Activated T-helper 17 cell treated with anti-CD3 and anti-CD28 coated beads, Interleukin-2, amount 50 U/mL, for 72 hours (primary cell): ENCODE data around the gene HOXA4. TPM values are rescaled to one million over a fixed set of nuclear protein-coding genes. Genes with fewer than 3 reads are reported as not detected.

Source experiments
- ATAC-seq: fragments of 150-1000 bp; cut with Tn5 transposase; replicated peaks from 2 replicates; pipeline ENCODE4 v1.10.0; 2021; ENCODE audit warnings: mild to moderate bottlenecking, moderate library complexity
- H3K27ac Mint-ChIP-seq: one replicate; pipeline ENCODE4 v1.8.0; 2022; ENCODE audit warnings: mixed read lengths
- H3K27me3 Mint-ChIP-seq: one replicate; pipeline ENCODE4 v1.8.0; 2022; ENCODE audit warnings: mixed read lengths
- H3K36me3 Mint-ChIP-seq: one replicate; pipeline ENCODE4 v1.8.0; 2022; ENCODE audit warnings: low read depth, mild to moderate bottlenecking, mixed read lengths
- H3K4me1 Mint-ChIP-seq: one replicate; pipeline ENCODE4 v1.8.0; 2022; ENCODE audit warnings: mixed read lengths
- H3K4me3 Mint-ChIP-seq: one replicate; pipeline ENCODE4 v1.8.0; 2022; ENCODE audit warnings: mild to moderate bottlenecking, mixed read lengths
- H3K9me3 Mint-ChIP-seq: one replicate; pipeline ENCODE4 v1.8.0; 2022; ENCODE audit warnings: mixed read lengths
- total RNA-seq, 2 donors: library from RNA; stranded (reverse); gene quantifications; one replicate each; pipeline ENCODE4 v1.2.3, GENCODE V29; 2022

Gene HOXA4
- total RNA-seq, 2 donors from 2014 or later = 0.26 TPM; not detected in 1

DNA sequence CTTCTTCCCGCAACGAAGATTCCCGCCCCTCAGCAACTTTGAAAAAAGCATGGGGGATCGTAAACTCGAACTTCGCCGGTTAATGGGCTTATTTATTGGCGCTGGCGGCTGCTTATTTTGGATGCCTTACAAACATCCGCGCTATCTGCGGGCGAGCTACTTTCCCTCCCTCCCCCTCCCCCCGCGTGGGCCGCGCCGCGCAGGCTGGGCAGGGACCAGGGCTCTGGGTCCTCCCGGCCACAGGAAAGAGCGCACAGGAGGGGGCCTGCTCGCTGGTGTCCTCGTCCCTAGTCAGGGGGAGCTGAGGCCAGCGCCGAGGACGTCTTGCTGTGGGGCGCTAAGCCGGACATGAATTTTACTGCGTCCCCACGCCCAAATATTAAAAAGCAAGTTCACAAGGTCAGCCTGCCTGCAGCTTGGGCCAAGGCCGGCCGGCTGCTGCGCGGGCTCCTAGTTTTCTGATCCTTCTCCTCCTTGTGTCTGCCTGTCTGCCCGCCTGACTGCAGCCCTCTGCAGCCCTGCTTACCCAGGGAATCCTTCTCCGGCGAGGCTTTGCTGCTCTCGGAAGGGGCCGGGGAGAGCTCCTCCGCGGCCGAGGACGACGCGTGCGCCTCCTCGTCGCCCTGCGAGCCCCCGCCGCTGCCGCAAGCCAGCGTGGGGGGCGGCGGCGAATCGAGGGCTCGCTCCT is 42.4 kb upstream of the HOXA4 start:
- Mint-ChIP-seq H3K27ac (no peak overlapping the region), H3K9me3 (no peaks in the 10 kb centered on the region), H3K4me3 (peak overlapping the region; percentile 51), H3K36me3 (peaks cover 16% of the 10 kb centered on the region), H3K27me3 (peaks cover 50% of the 10 kb centered on the region), H3K4me1 (peaks cover 14% of the 10 kb centered on the region)
- peak; percentile 26 for ATAC-seq

DNA sequence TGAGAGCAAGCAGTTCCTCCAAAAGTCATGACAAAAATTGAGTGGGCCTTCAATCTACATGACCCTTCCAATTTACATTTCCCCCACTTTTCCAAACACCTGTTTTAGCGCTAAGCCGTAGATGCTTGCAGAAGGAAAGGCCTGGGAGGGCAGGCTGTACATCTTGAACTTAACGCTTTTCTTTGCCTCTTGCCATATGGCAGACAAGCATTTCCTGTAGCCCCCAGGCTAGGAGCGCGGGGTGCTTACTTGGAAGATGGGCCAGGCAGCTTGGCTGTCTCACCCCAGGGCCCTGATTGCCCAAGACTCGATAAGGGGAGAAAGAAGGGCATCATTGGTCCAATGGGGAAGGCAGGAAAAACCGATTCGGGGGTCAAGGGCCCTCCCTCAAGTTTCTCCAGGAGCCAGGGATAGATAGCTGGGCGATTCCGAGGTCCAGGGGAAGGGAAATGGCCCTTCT is 41.8 kb upstream of the HOXA4 start:
- H3K36me3 Mint-ChIP-seq = peaks cover 16% of the 10 kb centered on the region
- ATAC-seq = no peak
- peak overlapping the region; percentile 51 for H3K4me3 Mint-ChIP-seq
- H3K27ac Mint-ChIP-seq = peak overlapping the region; percentile 46
- peaks cover 14% of the 10 kb centered on the region for H3K4me1 Mint-ChIP-seq
- peaks cover 50% of the 10 kb centered on the region for H3K27me3 Mint-ChIP-seq
- no peaks in the 10 kb centered on the region for H3K9me3 Mint-ChIP-seq

GRCh38 chr7:27171637-27172314 is 41.2 kb upstream of the HOXA4 start:
- ATAC-seq = no peak
- peak overlapping the region; percentile 51 for H3K4me3 Mint-ChIP-seq
- H3K4me1 Mint-ChIP-seq = peaks cover 14% of the 10 kb centered on the region
- peaks cover 16% of the 10 kb centered on the region for H3K36me3 Mint-ChIP-seq
- no peaks in the 10 kb centered on the region for H3K9me3 Mint-ChIP-seq
- peak overlapping the region; percentile 46 for H3K27ac Mint-ChIP-seq
- peaks cover 56% of the 10 kb centered on the region for H3K27me3 Mint-ChIP-seq

DNA sequence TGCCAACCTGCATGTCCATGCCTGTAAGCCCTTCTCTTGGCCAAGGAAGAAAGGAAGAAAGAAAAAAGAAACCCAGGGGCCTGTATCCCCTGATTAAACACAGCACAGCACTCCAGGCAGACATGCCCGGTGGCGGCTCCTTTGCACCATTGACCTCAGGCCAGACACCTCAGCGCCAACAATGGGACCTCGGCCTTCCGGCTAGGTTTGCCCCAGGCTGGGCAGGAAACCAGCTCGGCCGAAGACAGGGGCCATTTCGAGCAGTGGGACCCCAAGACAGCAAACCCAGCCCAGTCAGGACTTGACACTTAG is 40.7 kb upstream of the HOXA4 start:
- peaks cover 56% of the 10 kb centered on the region for H3K27me3 Mint-ChIP-seq
- H3K9me3 Mint-ChIP-seq = no peaks in the 10 kb centered on the region
- no peak overlapping the region for H3K4me3 Mint-ChIP-seq
- H3K4me1 Mint-ChIP-seq = peaks cover 14% of the 10 kb centered on the region
- H3K27ac Mint-ChIP-seq = no peak overlapping the region
- no peak for ATAC-seq
- H3K36me3 Mint-ChIP-seq = peaks cover 16% of the 10 kb centered on the region

GRCh38 chr7:27170426-27171324 is 40.1 kb upstream of the HOXA4 start:
- Mint-ChIP-seq H3K9me3 (no peaks in the 10 kb centered on the region), H3K36me3 (peaks cover 19% of the 10 kb centered on the region), H3K4me1 (peaks cover 16% of the 10 kb centered on the region), H3K27ac (no peak overlapping the region), H3K4me3 (no peak overlapping the region), H3K27me3 (peaks cover 55% of the 10 kb centered on the region)
- no peak for ATAC-seq

GRCh38 chr7:27169658-27170425 is 39.3 kb upstream of the HOXA4 start:
- peaks cover 22% of the 10 kb centered on the region for H3K36me3 Mint-ChIP-seq
- no peak overlapping the region for H3K4me3 Mint-ChIP-seq
- H3K9me3 Mint-ChIP-seq = no peaks in the 10 kb centered on the region
- no peak overlapping the region for H3K27ac Mint-ChIP-seq
- ATAC-seq = no peak
- H3K27me3 Mint-ChIP-seq = peaks cover 50% of the 10 kb centered on the region
- peaks cover 18% of the 10 kb centered on the region for H3K4me1 Mint-ChIP-seq

GRCh38 chr7:27168265-27168947 is 37.8 kb upstream of the HOXA4 start:
- peaks cover 57% of the 10 kb centered on the region for H3K27me3 Mint-ChIP-seq
- H3K4me1 Mint-ChIP-seq = peaks cover 18% of the 10 kb centered on the region
- H3K9me3 Mint-ChIP-seq = no peaks in the 10 kb centered on the region
- ATAC-seq = no peak
- H3K27ac Mint-ChIP-seq = no peak overlapping the region
- H3K4me3 Mint-ChIP-seq = no peak overlapping the region
- H3K36me3 Mint-ChIP-seq = peaks cover 22% of the 10 kb centered on the region

- Mint-ChIP-seq H3K4me3 (no peak overlapping the region), H3K9me3 (no peaks in the 10 kb centered on the region), H3K36me3 (peaks cover 22% of the 10 kb centered on the region), H3K27ac (no peak overlapping the region), H3K4me1 (peaks cover 18% of the 10 kb centered on the region), H3K27me3 (peaks cover 63% of the 10 kb centered on the region)
- ATAC-seq = no peak
Measured at GRCh38 chr7:27167916-27168264, 37.3 kb upstream of the HOXA4 start.

- Mint-ChIP-seq H3K27me3 (peaks cover 65% of the 10 kb centered on the region), H3K9me3 (no peaks in the 10 kb centered on the region), H3K36me3 (peaks cover 16% of the 10 kb centered on the region), H3K27ac (no peak overlapping the region), H3K4me3 (no peak overlapping the region), H3K4me1 (peaks cover 11% of the 10 kb centered on the region)
- ATAC-seq = no peak
Measured at GRCh38 chr7:27166531-27167505, 36.3 kb upstream of the HOXA4 start.

- no peak for ATAC-seq
Measured at GRCh38 chr7:27165996-27166530, 35.5 kb upstream of the HOXA4 start.

GRCh38 chr7:27165089-27165995 is 34.8 kb upstream of the HOXA4 start, which contains the start of gene HOXA9:
TSS of gene HOXA9 (minus strand) at chr7:27165537. CDS start at chr7:27165457, 80 bp downstream.
- no peak within 1 kb of the TSS for H3K27ac Mint-ChIP-seq
- peaks cover 15% of the 10 kb centered on the region for H3K36me3 Mint-ChIP-seq
- peaks cover 10% of the 10 kb centered on the region for H3K4me1 Mint-ChIP-seq
- H3K27me3 Mint-ChIP-seq = peaks cover 51% of the 10 kb centered on the region
- no peaks in the 10 kb centered on the region for H3K9me3 Mint-ChIP-seq
- no peak for ATAC-seq
- H3K4me3 Mint-ChIP-seq = peak within 1 kb of the TSS; percentile 25

More at GRCh38 chr7:27165996-27166530, 35.5 kb upstream of the HOXA4 start:
- Mint-ChIP-seq H3K27me3 (peaks cover 57% of the 10 kb centered on the region), H3K27ac (no peak overlapping the region), H3K4me3 (peak overlapping the region; percentile 25), H3K4me1 (peaks cover 10% of the 10 kb centered on the region), H3K9me3 (no peaks in the 10 kb centered on the region), H3K36me3 (peaks cover 15% of the 10 kb centered on the region)
